GM19351 (cell line): ENCODE data around the gene SBF2.

Source experiments
- ATAC-seq: cut with Tn5 transposase; IDR thresholded peaks from one replicate; pipeline ENCODE4 v1.9.1; 2021; ENCODE audit warnings: mild to moderate bottlenecking, moderate library complexity; ENCODE audit not compliant: unreplicated experiment

SBF2 gene

GRCh38 chr11:9827708-9828107 lies 466.3 kb downstream of the SBF2 start:
- no peak for ATAC-seq

GRCh38 chr11:9826390-9826789 lies 467.6 kb downstream of the SBF2 start:
- no peak for ATAC-seq

- ATAC-seq: no peak
Observed at GRCh38 chr11:9825895-9826294, 468.1 kb downstream of the SBF2 start.

- no peak for ATAC-seq
Observed at GRCh38 chr11:9825315-9825714, 468.7 kb downstream of the SBF2 start.

GRCh38 chr11:9823887-9824385 lies 470.1 kb downstream of the SBF2 start:
- no peak for ATAC-seq

- no peak for ATAC-seq
Observed at GRCh38 chr11:9823439-9823838, 470.6 kb downstream of the SBF2 start.

GRCh38 chr11:9821008-9821752 lies 472.8 kb downstream of the SBF2 start:
- ATAC-seq: no peak

- no peak for ATAC-seq
Observed at GRCh38 chr11:9820260-9820659, 473.8 kb downstream of the SBF2 start.

GRCh38 chr11:9817191-9817590 lies 476.8 kb downstream of the SBF2 start:
- ATAC-seq: no peak

- no peak for ATAC-seq
Observed at GRCh38 chr11:9815486-9816136, 478.4 kb downstream of the SBF2 start.

GRCh38 chr11:9814108-9814507 lies 479.9 kb downstream of the SBF2 start:
- ATAC-seq: no peak

GRCh38 chr11:9808943-9809342 lies 485.1 kb downstream of the SBF2 start:
- ATAC-seq: no peak

- ATAC-seq: no peak
Observed at GRCh38 chr11:9806946-9807687, 486.9 kb downstream of the SBF2 start.

GRCh38 chr11:9804419-9804902 lies 489.6 kb downstream of the SBF2 start:
- no peak for ATAC-seq

- no peak for ATAC-seq
Observed at GRCh38 chr11:9803685-9804418, 490.2 kb downstream of the SBF2 start.

- ATAC-seq: no peak
Observed at GRCh38 chr11:9802291-9802861, 491.6 kb downstream of the SBF2 start.

- no peak for ATAC-seq
Observed at GRCh38 chr11:9799886-9800285, 494.1 kb downstream of the SBF2 start.

GRCh38 chr11:9797300-9797699 lies 496.7 kb downstream of the SBF2 start:
- ATAC-seq: no peak

- ATAC-seq: no peak
Observed at GRCh38 chr11:9796854-9797253, 497.2 kb downstream of the SBF2 start.

GRCh38 chr11:9796266-9796665 lies 497.8 kb downstream of the SBF2 start:
- ATAC-seq: no peak

- no peak for ATAC-seq
Observed at GRCh38 chr11:9790703-9791102, 503.3 kb downstream of the SBF2 start.
